Nucleus accumbens (tissue), 56 donors: ENCODE data around the gene ATRNL1.
"Not testable (repeated sequence)": the region's sequence is repeated elsewhere in the genome, so short reads cannot be mapped to it uniquely, and the experiment has no call there.

ENCODE experiments used
- DNase-seq, 56 donors: peaks; one replicate each; lab custom pipeline; 2025; lab: John Stamatoyannopoulos, UW

The ATRNL1 gene

GRCh38 chr10:115711306-115711705 lies 618.1 kb downstream of the ATRNL1 start:
- DNase-seq: no peak

GRCh38 chr10:115720121-115720520 lies 627.0 kb downstream of the ATRNL1 start:
- no peak for DNase-seq

GRCh38 chr10:115727129-115727528 lies 634.0 kb downstream of the ATRNL1 start:
- DNase-seq: no peak

GRCh38 chr10:115744089-115744488 lies 650.9 kb downstream of the ATRNL1 start:
- no peak for DNase-seq

GRCh38 chr10:115745943-115746342 lies 652.8 kb downstream of the ATRNL1 start:
- no peak for DNase-seq

GRCh38 chr10:115747811-115748210 lies 654.6 kb downstream of the ATRNL1 start:
- DNase-seq: no peak

GRCh38 chr10:115758488-115758887 lies 665.3 kb downstream of the ATRNL1 start:
- DNase-seq: not testable (repeated sequence)

- no peak for DNase-seq
Observed at GRCh38 chr10:115760131-115760530, 667.0 kb downstream of the ATRNL1 start.

- no peak for DNase-seq
Observed at GRCh38 chr10:115761166-115761565, 668.0 kb downstream of the ATRNL1 start.

GRCh38 chr10:115762029-115762428 lies 668.9 kb downstream of the ATRNL1 start:
- DNase-seq: no peak

GRCh38 chr10:115771755-115772154 lies 678.6 kb downstream of the ATRNL1 start:
- no peak for DNase-seq

GRCh38 chr10:115772606-115773005 lies 679.4 kb downstream of the ATRNL1 start:
- DNase-seq: peak in 9 of 56 donors; percentile 6 to 51 (median 20)

GRCh38 chr10:115773832-115774231 lies 680.7 kb downstream of the ATRNL1 start:
- no peak for DNase-seq

- DNase-seq: no peak
Observed at GRCh38 chr10:115774721-115775120, 681.6 kb downstream of the ATRNL1 start.

- no peak for DNase-seq
Observed at GRCh38 chr10:115777646-115778045, 684.5 kb downstream of the ATRNL1 start.

GRCh38 chr10:115790220-115790619 lies 697.1 kb downstream of the ATRNL1 start:
- no peak for DNase-seq

- DNase-seq: no peak
Observed at GRCh38 chr10:115795964-115796363, 702.8 kb downstream of the ATRNL1 start.

GRCh38 chr10:115801457-115801856 lies 708.3 kb downstream of the ATRNL1 start:
- no peak for DNase-seq

- DNase-seq: no peak
Observed at GRCh38 chr10:115801992-115802391, 708.8 kb downstream of the ATRNL1 start.

- DNase-seq: no peak
Observed at GRCh38 chr10:115802911-115803310, 709.7 kb downstream of the ATRNL1 start.

- no peak for DNase-seq
Observed at GRCh38 chr10:115814542-115814941, 721.4 kb downstream of the ATRNL1 start.

- DNase-seq: no peak
Observed at GRCh38 chr10:115818012-115818411, 724.8 kb downstream of the ATRNL1 start.

- no peak for DNase-seq
Observed at GRCh38 chr10:115826396-115826795, 733.2 kb downstream of the ATRNL1 start.
